Skin of body (tissue), 2 donors: ENCODE measurements around the gene METTL14. TPM values are rescaled to one million over a fixed set of nuclear protein-coding genes. Genes with fewer than 3 reads are reported as not detected.
"Not testable (repeated sequence)": the region's sequence is repeated elsewhere in the genome, so short reads cannot be mapped to it uniquely, and the experiment has no call there.

ENCODE experiments used
- DNase-seq: peaks from one replicate; lab custom pipeline; 2025; lab: John Stamatoyannopoulos, UW
- total RNA-seq: library from RNA; depleted of rRNA; stranded (reverse); fragments of >200 nt; gene quantifications from one replicate; pipeline ENCODE4 v1.2.3, GENCODE V29; 2014

The METTL14 gene
- total RNA-seq = 14.8 TPM

GRCh38 chr4:118684873-118685811, at the start of gene METTL14:
Gene METTL14, plus strand, starts transcription at chr4:118685392. Its CDS starts 143 bp downstream, at chr4:118685535.
- DNase-seq = peak; percentile 92

- not testable (repeated sequence) for DNase-seq
These were observed 49.1 kb upstream of the METTL14 start for GRCh38 chr4:118636126-118636525.

GRCh38 chr4:118664665-118665064, 20.5 kb upstream of the METTL14 start:
- DNase-seq = not testable (repeated sequence)

GRCh38 chr4:118669220-118669619, 16.0 kb upstream of the METTL14 start:
- DNase-seq = peak; percentile 9

GRCh38 chr4:118670968-118671367, 14.2 kb upstream of the METTL14 start:
- not testable (repeated sequence) for DNase-seq

- no peak for DNase-seq
These were observed 9.1 kb upstream of the METTL14 start for GRCh38 chr4:118676128-118676527.

- DNase-seq = no peak
These were observed 4.4 kb upstream of the METTL14 start for GRCh38 chr4:118680808-118681207.

GRCh38 chr4:118682928-118683327, 2.3 kb upstream of the METTL14 start:
- no peak for DNase-seq

GRCh38 chr4:118683513-118683912, 1.7 kb upstream of the METTL14 start:
- DNase-seq = no peak

- no peak for DNase-seq
These were observed 17.9 kb downstream of the METTL14 start for GRCh38 chr4:118703118-118703517.

- DNase-seq = peak; percentile 23
These were observed 25.9 kb downstream of the METTL14 start for GRCh38 chr4:118711052-118711451.

GRCh38 chr4:118712872-118713271, 27.7 kb downstream of the METTL14 start:
- DNase-seq = no peak

GRCh38 chr4:118714682-118715081, 29.5 kb downstream of the METTL14 start:
- no peak for DNase-seq

GRCh38 chr4:118716304-118716703, 31.1 kb downstream of the METTL14 start:
- no peak for DNase-seq

- no peak for DNase-seq
These were observed 33.4 kb downstream of the METTL14 start for GRCh38 chr4:118718511-118719170.

- no peak for DNase-seq
These were observed 36.6 kb downstream of the METTL14 start for GRCh38 chr4:118721752-118722151.

GRCh38 chr4:118723369-118723768, 38.2 kb downstream of the METTL14 start:
- DNase-seq = no peak

GRCh38 chr4:118727360-118727759, 42.2 kb downstream of the METTL14 start:
- no peak for DNase-seq

- DNase-seq = no peak
These were observed 44.4 kb downstream of the METTL14 start for GRCh38 chr4:118729287-118730286.

- DNase-seq = no peak
These were observed 45.5 kb downstream of the METTL14 start for GRCh38 chr4:118730683-118731082.
